ENCODE results near the gene BCDIN3D.

Gene BCDIN3D

DNA sequence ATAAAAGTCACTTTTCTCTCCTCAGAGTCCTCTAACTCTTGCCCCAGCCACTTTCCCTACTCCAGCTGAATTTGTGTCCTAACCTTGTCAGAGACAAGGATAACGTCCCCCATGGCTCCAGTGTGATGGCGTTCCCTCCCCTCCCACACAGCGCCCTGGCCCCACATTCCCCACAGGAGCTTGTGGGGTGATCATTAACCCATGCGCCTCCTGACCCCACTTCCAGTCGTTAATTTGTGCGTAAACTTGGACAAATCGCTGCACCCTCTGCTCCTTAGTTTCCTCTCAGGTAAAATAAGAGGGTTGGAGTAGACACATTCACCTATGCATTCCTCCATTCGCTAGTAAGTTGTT is 22.9 kb upstream of the BCDIN3D start:
- Histone ChIP-seq H3K27me3 (ENCODE audit: control insufficient read depth, low read length) (peaks cover 7% of the 10 kb centered on the region; the same call in 1 of the 2 replicates), H3K79me2 (ENCODE audit: control insufficient read depth, low read length) (no peaks in the 10 kb centered on the region)

DNA sequence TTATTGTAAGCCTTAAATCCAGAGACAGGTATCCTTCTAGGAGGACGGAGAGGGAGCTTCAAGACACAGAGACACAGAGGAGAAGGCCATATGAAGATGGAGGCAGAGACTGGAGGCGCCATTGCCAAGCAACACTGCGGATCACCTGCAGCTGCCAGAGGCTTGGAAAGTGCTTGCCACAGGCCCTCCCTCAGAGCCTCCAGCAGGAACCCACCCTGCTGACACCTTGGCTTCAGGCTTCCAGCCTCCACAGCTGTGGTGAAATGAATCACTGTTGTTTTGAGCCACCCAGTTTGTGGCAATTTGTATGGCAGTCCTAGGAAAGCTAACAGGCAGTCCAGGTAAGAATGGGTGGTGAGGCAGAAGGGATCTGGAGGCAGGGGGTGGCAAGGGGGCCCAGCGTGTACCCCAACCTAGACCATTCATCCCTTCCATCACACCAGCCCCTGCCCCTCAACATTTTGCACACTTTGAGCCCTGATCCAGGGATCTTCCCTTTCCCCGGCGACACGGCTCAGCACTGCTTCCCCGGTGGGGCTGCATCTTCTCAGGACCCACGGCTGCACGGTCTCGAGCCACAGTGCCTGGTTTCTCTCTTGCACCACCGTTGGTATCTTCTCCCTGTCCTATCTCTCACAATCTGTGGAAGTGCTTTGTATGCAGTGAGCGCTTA is 22.3 kb upstream of the BCDIN3D start:
- no peak overlapping the region for H3K4me3 ChIP-seq (ENCODE audit: low read length)
- H3F3A ChIP-seq (ENCODE audit: control insufficient read depth, insufficient read depth) = no peaks in the 10 kb centered on the region

More for the DNA sequence above, 22.9 kb upstream of the BCDIN3D start:
- Histone ChIP-seq H3K9me3 (ENCODE audit: control insufficient read depth, insufficient read depth, low read length) (no peaks in the 10 kb centered on the region), H3K4me3 (ENCODE audit: low read length) (no peak overlapping the region), H3K4me1 (ENCODE audit: control insufficient read depth, low read length) (no peaks in the 10 kb centered on the region), H3F3A (ENCODE audit: control insufficient read depth, insufficient read depth) (no peaks in the 10 kb centered on the region), H3K27ac (ENCODE audit: low read depth, low read length) (no peak overlapping the region), H3K9me2 (replicated peaks; ENCODE audit: control insufficient read depth, low read length) (no peaks in the 10 kb centered on the region), H4K20me1 (ENCODE audit: control insufficient read depth, insufficient read depth, low read depth, low read length) (no peaks in the 10 kb centered on the region), H3K4me2 (ENCODE audit: low read length) (no peak overlapping the region), H3K36me3 (ENCODE audit: control insufficient read depth, low read length) (no peaks in the 10 kb centered on the region)
- no peak for TF ChIP-seq EZH2phosphoT487 (IDR thresholded peaks at IDR 0.05; ENCODE audit: borderline replicate concordance, low read length)
- TF ChIP-seq, protein P1, sequence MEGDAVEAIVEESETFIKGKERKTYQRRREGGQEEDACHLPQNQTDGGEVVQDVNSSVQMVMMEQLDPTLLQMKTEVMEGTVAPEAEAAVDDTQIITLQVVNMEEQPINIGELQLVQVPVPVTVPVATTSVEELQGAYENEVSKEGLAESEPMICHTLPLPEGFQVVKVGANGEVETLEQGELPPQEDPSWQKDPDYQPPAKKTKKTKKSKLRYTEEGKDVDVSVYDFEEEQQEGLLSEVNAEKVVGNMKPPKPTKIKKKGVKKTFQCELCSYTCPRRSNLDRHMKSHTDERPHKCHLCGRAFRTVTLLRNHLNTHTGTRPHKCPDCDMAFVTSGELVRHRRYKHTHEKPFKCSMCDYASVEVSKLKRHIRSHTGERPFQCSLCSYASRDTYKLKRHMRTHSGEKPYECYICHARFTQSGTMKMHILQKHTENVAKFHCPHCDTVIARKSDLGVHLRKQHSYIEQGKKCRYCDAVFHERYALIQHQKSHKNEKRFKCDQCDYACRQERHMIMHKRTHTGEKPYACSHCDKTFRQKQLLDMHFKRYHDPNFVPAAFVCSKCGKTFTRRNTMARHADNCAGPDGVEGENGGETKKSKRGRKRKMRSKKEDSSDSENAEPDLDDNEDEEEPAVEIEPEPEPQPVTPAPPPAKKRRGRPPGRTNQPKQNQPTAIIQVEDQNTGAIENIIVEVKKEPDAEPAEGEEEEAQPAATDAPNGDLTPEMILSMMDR (IDR thresholded peaks at IDR 0.05; ENCODE audit: low read depth, low read length, poor library complexity, severe bottlenecking) = no peak

DNA sequence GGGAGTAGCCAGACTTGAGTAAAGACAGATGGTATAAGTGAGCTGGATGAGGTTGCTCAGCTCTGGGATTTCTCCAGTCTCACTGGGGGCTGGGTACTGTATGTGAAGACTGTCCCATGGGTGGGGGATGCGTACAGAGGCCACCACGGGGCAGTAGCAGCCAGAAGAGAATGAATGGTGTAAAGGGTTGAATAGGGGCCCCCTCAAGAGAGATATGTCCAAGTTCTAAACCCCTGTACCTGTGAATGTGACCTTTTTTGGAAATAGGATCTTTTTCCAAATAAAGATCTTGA is 21.8 kb upstream of the BCDIN3D start:
- Histone ChIP-seq H3K9me2 (replicated peaks; ENCODE audit: control insufficient read depth, low read length) (no peaks in the 10 kb centered on the region), H3F3A (ENCODE audit: control insufficient read depth, insufficient read depth) (no peaks in the 10 kb centered on the region)
- TF ChIP-seq, protein P1 (IDR thresholded peaks at IDR 0.05; ENCODE audit: low read depth, low read length, poor library complexity, severe bottlenecking) = no peak
- TF ChIP-seq EZH2phosphoT487 (IDR thresholded peaks at IDR 0.05; ENCODE audit: borderline replicate concordance, low read length) = no peak

More for the DNA sequence above, 22.3 kb upstream of the BCDIN3D start:
- H3K9me3 ChIP-seq (ENCODE audit: control insufficient read depth, insufficient read depth, low read length) = no peaks in the 10 kb centered on the region
- TF ChIP-seq, protein P1 (IDR thresholded peaks at IDR 0.05; ENCODE audit: low read depth, low read length, poor library complexity, severe bottlenecking) = no peak
- no peak for TF ChIP-seq EZH2phosphoT487 (IDR thresholded peaks at IDR 0.05; ENCODE audit: borderline replicate concordance, low read length)
- H3K9me2 ChIP-seq (replicated peaks; ENCODE audit: control insufficient read depth, low read length) = no peaks in the 10 kb centered on the region
- no peak overlapping the region for H3K4me2 ChIP-seq (ENCODE audit: low read length)
- H3K27me3 ChIP-seq (ENCODE audit: control insufficient read depth, low read length) = peaks cover 7% of the 10 kb centered on the region; the same call in 1 of the 2 replicates
- H3K79me2 ChIP-seq (ENCODE audit: control insufficient read depth, low read length) = no peaks in the 10 kb centered on the region
- H3K36me3 ChIP-seq (ENCODE audit: control insufficient read depth, low read length) = no peaks in the 10 kb centered on the region
- H3K4me1 ChIP-seq (ENCODE audit: control insufficient read depth, low read length) = no peaks in the 10 kb centered on the region
- H4K20me1 ChIP-seq (ENCODE audit: control insufficient read depth, insufficient read depth, low read depth, low read length) = no peaks in the 10 kb centered on the region
- no peak overlapping the region for H3K27ac ChIP-seq (ENCODE audit: low read depth, low read length)

More for the DNA sequence above, 21.8 kb upstream of the BCDIN3D start:
- H3K27ac ChIP-seq (ENCODE audit: low read depth, low read length) = no peak overlapping the region
- H3K9me3 ChIP-seq (ENCODE audit: control insufficient read depth, insufficient read depth, low read length) = no peaks in the 10 kb centered on the region
- no peaks in the 10 kb centered on the region for H3K4me1 ChIP-seq (ENCODE audit: control insufficient read depth, low read length)
- H3K79me2 ChIP-seq (ENCODE audit: control insufficient read depth, low read length) = no peaks in the 10 kb centered on the region
- H3K36me3 ChIP-seq (ENCODE audit: control insufficient read depth, low read length) = no peaks in the 10 kb centered on the region
- H3K4me2 ChIP-seq (ENCODE audit: low read length) = no peak overlapping the region
- no peak overlapping the region for H3K4me3 ChIP-seq (ENCODE audit: low read length)
- no peaks in the 10 kb centered on the region for H4K20me1 ChIP-seq (ENCODE audit: control insufficient read depth, insufficient read depth, low read depth, low read length)
- peaks cover 7% of the 10 kb centered on the region; the same call in 1 of the 2 replicates for H3K27me3 ChIP-seq (ENCODE audit: control insufficient read depth, low read length)

All from DOHH2 (cell line).